NCI-H2107 (cell line): ENCODE measurements around the gene STRIP2.
"Not testable (repeated sequence)": the region's sequence is repeated elsewhere in the genome, so short reads cannot be mapped to it uniquely, and the experiment has no call there.

Experiments used
- DNase-seq: peaks from one replicate; lab custom pipeline; 2025; lab: John Stamatoyannopoulos, UW

STRIP2 gene

GRCh38 chr7:129423700-129424410 is 10.4 kb upstream of the STRIP2 start:
- no peak for DNase-seq

GRCh38 chr7:129426482-129426881 is 7.8 kb upstream of the STRIP2 start:
- DNase-seq = no peak

- DNase-seq = no peak
Observed at GRCh38 chr7:129427526-129428045, 6.6 kb upstream of the STRIP2 start.

GRCh38 chr7:129431911-129432643 is 2.2 kb upstream of the STRIP2 start:
- no peak for DNase-seq

- DNase-seq = no peak
Observed at GRCh38 chr7:129434675-129435318, 565 bp downstream of the STRIP2 start.

- no peak for DNase-seq
Observed at GRCh38 chr7:129435414-129435829, 1.2 kb downstream of the STRIP2 start.

GRCh38 chr7:129436335-129436923 is 2.2 kb downstream of the STRIP2 start:
- peak; percentile 32 for DNase-seq

GRCh38 chr7:129437190-129437589 is 3.0 kb downstream of the STRIP2 start:
- DNase-seq = no peak

- DNase-seq = no peak
Observed at GRCh38 chr7:129438281-129438838, 4.1 kb downstream of the STRIP2 start.

- DNase-seq = no peak
Observed at GRCh38 chr7:129438839-129439651, 4.8 kb downstream of the STRIP2 start.

GRCh38 chr7:129439963-129440625 is 5.9 kb downstream of the STRIP2 start:
- DNase-seq = no peak

- no peak for DNase-seq
Observed at GRCh38 chr7:129443612-129444011, 9.4 kb downstream of the STRIP2 start.

- not testable (repeated sequence) for DNase-seq
Observed at GRCh38 chr7:129444776-129445175, 10.5 kb downstream of the STRIP2 start.

GRCh38 chr7:129446925-129447324 is 12.7 kb downstream of the STRIP2 start:
- not testable (repeated sequence) for DNase-seq

- not testable (repeated sequence) for DNase-seq
Observed at GRCh38 chr7:129447445-129447844, 13.2 kb downstream of the STRIP2 start.

- not testable (repeated sequence) for DNase-seq
Observed at GRCh38 chr7:129448608-129449007, 14.4 kb downstream of the STRIP2 start.

- DNase-seq = no peak
Observed at GRCh38 chr7:129450295-129450694, 16.1 kb downstream of the STRIP2 start.

- no peak for DNase-seq
Observed at GRCh38 chr7:129452589-129453231, 18.5 kb downstream of the STRIP2 start.

- no peak for DNase-seq
Observed at GRCh38 chr7:129453510-129454248, 19.4 kb downstream of the STRIP2 start.

- no peak for DNase-seq
Observed at GRCh38 chr7:129454249-129454551, 20.0 kb downstream of the STRIP2 start.
